ENCODE measurements around the gene ZNF547.

- TF ChIP-seq POLR2AphosphoS5 (IDR thresholded peaks at IDR 0.05; ENCODE audit: low read depth, low read length) (no peak), TAF1 (IDR thresholded peaks at IDR 0.05; ENCODE audit: borderline replicate concordance, low read depth, low read length) (no peak), POLR2A (IDR thresholded peaks at IDR 0.05; ENCODE audit: low read depth, low read length) (no peak)
These were observed 7.4 kb upstream of the ZNF547 start for GRCh38 chr19:57355916-57356315.
